SH-SY5Y (cell line): ENCODE results near the gene PAAF1.

Experiments
- GATA2 ChIP-seq: IDR thresholded peaks from 2 replicates; pipeline ENCODE4 v1.6.1; 2011; ENCODE audit warnings: mild to moderate bottlenecking, low read depth, low read length
- GATA3 ChIP-seq: IDR thresholded peaks from 2 replicates; pipeline ENCODE4 v1.6.1; 2011; ENCODE audit warnings: low read depth, mild to moderate bottlenecking, low read length, moderate library complexity

GRCh38 chr11:73883856-73884255 lies 7.1 kb downstream of the PAAF1 start:
- TF ChIP-seq GATA3 (no peak), GATA2 (no peak)
